GM19395 (cell line): ENCODE measurements around the gene PLAC8.
A peak's percentile ranks its signal among the peaks of the same experiment; 100 is the strongest.
"Not testable (repeated sequence)": the region's sequence is repeated elsewhere in the genome, so short reads cannot be mapped to it uniquely, and the experiment has no call there.

Experiments used
- ATAC-seq: cut with Tn5 transposase; IDR thresholded peaks from one replicate; pipeline ENCODE4 v1.9.1; 2021; ENCODE audit warnings: mild to moderate bottlenecking, moderate library complexity; ENCODE audit not compliant: unreplicated experiment

Gene PLAC8

DNA sequence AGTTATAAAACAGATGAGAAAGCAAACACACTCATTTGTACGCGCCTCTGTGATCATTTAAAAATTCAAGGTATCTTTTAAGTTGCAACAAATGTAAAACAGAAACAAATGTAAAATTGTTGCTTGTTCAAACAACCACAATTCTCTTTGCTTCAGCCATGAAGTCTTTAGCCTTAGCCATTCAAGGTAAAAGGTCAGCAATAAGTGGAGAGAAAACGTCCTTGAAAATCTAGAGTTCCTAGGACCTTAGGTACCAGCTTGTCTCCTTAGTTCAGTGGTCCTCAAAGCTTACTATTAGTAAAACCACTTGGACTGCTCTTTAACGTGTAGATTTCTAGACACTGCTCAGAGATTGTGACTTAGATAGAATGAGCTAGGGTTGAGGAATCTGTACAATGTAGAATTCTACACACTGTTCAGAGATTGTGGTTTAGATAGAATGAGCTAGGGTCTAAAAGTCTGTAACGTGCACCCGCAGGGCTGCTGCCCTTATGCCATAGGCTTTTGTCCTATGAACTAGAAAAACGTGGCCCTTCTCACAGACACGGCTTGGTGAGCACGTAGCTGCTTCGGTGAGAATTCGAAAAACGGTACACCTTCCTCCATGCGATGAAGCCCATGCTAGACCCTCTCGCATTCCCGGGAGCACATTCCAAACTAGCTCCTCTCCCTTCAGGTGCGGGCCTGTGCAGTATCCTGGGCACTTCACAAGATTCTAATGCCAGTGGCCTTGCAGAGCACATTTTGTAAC, 1.7 kb downstream of the PLAC8 start:
- no peak for ATAC-seq

DNA sequence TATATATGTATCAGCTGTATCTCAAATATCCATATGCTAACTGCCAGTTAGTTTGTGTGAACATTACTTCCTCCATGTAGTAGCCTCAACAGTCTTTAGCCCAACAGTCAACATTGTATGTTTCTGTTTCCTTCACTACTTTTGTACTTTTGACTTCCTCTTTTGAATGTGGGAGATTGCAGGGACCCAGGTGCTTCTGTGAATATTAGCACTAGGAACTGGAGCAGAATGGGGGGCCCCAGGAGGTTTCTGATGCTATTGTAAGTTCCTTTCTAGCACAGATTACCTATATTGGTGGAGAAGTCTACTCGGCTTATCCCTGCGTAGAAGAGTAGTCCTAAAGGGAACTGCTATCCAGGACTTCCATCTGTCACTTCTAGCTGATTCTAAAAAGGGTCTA, 2.3 kb downstream of the PLAC8 start:
- peak; percentile 41 for ATAC-seq

DNA sequence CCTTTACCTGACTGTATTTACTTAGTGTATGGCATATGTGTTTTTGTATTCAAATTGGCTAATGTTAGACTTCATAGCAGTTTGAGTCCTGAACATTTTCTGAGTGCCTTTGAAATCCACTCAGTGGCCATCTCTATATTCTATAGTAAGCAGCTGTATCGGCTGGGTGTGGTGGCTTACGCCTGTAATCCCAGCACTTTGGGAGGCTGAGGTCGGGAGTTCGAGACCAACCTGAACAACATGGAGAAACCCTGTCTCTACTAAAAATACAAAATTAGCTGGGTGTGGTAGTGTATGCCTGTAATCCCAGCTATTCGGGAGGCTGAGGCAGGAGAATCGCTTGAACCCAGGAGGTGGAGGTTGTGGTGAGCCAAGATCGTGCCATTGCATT, 2.8 kb downstream of the PLAC8 start:
- ATAC-seq, result not testable (repeated sequence)

DNA sequence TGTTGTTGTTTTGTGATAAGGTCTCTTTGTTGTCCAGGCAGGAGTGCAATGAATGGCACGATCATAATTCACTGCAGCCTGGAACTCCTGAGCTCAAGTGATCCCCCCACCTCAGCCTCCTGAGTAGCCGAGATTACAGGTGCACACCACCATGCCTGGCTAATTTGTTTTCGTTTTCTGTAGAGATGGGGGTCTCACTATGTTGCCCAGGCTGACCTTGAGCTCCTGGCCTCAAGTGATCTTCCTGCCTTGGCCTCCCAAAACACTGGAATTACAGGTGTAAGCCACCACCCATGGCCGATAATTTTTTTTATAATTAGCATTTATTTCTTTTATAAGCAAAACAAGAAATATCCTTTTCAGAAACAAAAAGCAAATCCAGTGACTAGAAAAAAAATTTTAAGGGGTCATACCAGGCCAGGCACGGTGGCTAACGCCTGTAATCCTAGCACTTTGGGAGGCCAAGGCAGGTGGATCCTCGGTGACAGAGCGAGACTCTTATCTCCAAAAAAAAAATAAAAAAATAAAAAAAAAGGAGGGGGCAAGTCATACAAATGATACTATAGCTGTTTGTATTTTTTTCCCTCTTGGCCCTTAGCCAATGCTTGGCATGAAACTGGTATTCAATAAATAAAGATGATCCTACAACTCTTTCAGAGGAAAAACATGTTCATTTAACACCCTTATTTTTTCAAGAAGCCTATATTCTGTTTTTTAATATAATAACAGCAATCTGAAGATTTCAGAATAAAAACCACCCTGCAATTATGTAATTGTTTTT, 3.4 kb downstream of the PLAC8 start:
- ATAC-seq, result no peak

DNA sequence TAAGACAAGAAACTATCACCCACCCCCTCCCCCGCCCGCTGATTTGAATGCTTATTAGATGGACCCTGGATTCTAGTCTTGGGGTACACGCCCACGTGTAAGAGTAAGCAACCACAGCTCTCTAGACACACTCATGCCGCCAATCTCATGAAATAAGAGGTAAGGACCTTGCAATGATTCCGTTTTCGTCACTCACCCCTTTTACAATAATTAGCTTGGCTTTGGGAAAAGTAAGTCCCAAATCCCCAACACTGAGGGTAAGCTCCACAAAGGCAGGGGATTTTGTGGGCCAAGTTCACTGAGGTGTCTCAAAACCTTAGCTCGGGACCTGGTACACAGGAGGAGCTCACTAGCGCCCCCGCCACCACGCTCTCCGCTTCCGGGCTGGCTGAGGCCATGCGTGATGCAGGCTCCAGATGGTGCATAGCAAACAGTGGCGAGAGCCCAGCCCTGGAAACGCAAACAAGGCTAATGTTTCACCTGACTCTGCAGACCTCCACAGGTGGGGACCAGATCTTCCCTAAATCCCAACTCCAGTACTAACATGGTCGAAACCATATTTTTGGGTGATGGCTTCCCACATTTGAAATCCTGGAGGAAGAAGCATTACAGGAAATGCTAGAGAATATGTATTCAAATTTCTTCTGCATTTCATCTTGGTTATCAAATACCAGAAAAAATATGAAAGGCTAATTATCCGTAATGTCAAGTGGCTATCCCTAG, 4.1 kb downstream of the PLAC8 start:
- peak; percentile 70 for ATAC-seq

DNA sequence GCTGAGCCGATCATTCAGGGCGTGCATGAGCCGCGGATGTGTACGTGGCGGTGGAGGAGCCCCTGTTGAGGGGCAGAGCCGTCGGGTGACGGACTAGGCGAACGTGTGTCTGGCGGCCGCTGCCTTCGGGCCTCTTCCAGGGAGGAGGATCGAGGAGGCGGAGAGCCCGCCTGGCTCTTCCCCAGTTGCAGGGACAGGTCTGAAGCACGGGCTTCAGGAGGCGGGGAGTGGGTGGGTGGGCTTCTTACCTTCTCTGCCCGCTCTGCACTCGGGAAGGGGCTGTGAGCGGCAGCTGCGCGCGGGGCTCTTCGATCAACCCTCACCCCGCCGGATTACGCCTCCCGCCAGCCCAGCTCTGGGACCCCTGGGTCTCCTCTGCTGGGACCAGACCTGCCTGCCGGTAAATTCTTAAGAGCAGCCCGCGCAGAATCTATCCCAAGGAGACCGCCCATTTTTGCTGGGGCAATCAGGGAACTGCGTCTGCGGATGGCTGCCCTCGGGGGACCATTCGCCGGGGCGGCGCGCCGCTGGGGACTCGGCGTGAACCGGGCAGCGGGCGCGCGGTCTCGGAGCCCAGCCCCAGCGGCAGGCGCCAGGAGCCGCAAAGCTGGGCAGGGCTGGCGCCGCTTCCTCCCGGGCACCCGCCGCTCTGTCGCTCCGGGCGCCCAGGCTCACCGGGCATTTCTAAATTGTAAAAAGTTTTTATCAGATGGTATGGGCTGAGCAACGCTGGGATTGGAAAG, 4.9 kb downstream of the PLAC8 start:
- peak; percentile 19 for ATAC-seq

DNA sequence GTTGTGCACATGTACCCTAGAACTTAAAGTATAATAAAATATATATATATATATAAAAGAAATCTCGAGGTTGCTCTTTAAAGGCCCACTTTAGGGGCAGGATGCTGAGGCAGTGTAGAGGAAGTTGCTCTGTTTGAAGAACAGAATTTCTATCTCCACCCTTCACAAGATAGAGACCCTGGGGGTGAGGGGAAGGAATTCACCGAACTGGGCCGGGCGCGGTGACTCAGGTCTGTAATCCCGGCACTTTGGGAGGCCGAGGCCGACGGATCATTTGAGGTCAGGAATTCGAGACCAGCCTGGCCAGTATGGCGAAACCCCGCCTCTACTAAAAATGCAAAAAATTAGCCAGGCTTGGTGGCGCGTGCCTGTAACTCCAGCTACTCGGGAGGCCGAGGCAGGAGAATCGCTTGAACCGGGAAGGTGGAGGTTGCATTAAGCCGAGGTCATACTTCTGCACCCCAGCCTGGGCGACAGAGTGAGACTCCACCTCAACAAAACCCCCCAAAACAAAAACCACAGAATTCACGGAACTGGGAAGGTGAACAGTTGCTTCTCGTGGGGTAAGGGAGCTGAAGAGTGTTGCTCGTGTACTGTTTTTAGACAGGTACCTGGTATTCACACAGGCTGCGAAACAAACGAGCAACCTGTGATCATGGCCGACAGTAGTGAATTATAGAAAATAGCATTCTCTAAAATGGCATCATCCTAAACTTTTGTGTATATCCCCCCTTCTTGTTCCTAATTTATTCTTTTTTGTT, 6.2 kb downstream of the PLAC8 start:
- ATAC-seq, result no peak

DNA sequence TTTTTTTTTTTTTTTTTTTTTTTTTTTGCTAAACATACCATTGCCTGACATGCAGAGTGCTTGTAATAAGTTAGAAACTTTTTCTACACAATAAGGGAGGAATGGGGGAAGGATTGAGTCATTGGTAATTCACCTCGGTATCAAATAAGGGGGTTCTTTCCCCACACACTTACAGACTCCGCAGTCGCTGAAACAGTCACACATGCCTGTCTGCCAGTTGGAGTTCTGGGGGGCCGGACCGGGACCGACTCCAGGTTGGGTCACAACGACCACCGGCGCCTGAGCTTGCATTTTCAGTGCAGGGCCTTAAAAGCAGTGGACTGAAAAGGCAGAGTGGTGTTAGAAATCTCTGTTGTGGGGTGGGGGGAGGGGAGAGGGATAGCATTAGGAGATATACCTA, 6.9 kb downstream of the PLAC8 start:
- no peak for ATAC-seq

DNA sequence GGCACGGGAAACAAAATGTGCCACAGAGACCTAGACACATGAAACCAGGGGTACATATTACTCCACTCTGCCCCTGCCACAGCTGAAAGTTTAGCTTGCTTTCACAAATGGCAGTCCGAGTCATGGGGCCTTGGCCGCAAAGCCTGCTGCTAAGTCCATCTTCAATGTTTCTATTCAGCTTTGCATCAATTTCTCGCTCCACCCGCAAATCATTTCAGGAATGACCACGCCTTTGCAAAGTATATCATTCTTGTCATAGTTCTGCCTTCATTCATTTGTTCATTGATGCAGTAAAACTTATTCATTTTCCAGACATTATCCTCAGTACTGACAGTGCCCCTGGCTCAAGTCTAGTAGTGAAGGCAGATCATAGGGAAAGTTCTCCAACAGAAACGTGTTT, 9.5 kb downstream of the PLAC8 start:
- ATAC-seq, result no peak

DNA sequence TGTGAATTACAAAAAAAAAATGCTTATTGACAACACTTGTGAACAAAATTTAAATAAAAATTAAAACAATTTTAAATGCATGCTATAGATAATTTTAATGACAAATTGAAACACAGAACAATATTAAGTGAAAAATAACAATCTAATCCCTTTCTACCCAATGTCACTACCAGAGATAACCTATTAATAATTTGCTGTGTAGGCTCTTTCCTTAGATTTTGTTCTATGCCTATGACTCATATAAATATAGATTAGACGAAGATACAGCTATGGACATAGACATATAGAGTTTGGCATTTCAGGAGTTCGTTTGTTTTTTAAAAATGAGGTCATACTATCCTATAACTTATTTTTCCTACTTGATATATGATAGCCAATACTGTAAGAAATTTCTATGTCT, 18.1 kb downstream of the PLAC8 start:
- no peak for ATAC-seq

DNA sequence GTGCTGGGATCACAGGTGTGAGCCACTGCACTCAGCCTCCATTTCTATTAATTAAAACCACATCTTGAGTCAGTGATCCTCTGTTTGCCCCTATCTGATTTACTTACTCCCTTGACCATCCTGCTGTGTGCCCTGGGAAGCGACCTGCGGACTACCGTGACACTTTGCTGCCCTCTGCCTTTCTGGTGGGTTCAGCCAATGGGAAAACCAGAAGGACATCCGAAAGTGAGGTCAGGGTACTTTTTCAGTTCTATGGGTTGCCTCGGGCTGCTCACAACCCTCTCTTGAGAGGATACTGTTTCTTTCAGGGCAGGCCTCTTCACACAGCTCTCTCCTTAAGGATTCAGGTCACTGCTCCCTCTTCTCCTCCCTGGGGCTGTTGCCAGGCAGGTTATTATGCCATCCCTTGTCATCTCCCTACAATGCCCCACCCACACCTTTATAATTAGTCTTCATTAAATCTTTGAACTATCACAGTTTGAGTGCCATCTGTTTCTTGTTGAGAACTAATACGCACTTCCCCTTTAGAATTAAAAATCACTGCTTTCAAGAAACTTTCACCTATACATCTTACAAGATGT, 21.4 kb downstream of the PLAC8 start:
- ATAC-seq, result no peak

DNA sequence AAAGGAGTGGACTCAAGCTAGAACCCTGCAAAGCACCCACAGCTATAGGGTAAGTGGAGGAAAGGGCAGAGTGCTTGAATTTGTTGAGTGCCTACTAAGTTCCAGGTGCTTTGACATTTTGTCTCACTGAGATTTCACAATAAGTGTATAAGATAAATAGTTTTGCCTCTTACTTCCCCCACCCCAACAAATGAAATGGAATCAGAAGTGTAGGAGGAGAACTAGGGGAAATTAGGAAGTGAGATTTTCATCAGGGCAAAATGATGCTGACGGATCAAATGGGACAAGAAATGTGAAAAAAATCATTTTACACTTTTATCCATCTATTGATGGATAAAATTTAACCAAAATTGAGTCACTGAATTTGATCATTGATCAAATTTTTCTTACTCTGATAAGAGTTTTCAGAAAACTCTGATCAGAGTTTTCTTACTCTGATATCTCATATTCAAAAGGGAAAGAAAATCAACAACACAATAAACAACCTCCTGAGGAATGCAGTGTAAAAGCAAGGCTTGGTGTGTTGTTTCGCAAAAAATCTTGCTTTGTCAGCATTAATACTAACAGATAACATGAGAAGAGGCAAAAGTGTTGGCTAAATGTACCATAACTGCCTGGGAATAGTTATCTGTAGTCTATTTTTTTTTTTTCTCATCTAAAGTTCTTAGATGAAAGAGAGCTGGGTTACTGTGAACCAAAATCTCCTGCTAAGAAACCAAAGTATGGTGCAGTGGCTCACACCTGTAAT, 24.9 kb downstream of the PLAC8 start:
- no peak for ATAC-seq

DNA sequence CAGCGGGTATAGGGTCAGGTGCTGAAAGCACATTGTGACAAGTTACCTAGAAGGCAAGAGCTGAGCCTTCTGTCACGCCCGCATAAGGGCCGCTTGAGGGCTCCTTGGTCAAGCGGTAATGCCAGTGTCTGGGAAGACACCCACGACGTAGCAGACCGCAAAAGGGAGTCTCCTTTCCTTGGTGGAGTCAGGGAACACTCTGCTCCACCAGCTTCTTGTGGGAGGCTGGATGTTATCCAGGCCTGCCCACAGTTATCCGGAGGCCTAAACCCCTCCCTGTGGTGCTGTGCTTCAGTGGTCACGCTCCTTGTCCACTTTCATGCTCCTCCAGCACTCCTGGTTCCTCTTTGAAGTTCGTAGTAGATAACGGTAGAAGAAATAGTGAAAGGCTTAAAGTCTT, 29.6 kb downstream of the PLAC8 start:
- ATAC-seq, result not testable (repeated sequence)

DNA sequence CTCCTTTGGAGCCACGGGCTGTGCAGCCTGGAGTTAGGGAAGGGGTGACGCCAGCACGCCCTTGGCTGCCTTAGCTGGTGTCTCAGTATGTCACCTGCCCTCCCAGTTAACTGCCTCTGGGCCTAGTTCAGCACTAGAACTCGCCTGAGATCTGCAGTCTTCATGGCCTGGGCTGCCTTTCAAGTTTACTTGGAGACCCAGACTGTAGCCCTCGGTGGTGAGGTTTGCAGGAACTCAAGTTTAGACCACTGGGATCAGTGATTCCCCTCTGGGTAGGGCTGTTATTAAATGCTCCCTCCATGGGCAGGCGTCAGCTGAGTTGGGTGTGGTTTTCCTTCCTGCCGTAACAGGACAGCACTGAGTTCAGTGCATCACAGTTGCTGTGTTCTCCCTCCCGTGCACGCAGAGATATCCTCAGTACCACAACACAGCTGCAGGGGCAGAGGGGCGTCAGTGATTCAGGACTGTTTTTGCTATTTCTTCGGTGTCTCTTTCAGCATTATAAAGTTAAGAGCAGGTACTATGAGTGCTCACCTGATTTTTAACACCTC, 30.5 kb downstream of the PLAC8 start:
- ATAC-seq, result peak; percentile 67

DNA sequence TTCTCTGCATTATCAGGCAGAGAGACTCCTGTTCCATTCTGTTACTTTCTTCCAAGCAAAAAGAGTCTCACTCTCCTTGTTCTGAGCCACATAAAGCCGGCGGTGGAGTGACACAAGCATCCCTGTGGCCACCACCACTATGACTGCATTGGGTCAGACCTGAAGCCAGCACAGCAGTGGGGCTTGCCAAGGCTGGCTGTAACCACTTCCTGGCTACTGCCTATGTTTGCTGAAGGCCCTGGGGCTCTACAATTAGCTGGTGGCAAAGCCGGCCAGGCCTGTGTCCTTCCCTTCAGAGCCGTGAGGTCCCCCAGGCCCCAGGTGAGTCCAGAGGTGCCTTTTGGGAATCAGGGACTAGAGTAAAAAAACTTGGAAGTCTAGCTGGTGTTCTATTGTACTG, 31.8 kb downstream of the PLAC8 start:
- no peak for ATAC-seq

DNA sequence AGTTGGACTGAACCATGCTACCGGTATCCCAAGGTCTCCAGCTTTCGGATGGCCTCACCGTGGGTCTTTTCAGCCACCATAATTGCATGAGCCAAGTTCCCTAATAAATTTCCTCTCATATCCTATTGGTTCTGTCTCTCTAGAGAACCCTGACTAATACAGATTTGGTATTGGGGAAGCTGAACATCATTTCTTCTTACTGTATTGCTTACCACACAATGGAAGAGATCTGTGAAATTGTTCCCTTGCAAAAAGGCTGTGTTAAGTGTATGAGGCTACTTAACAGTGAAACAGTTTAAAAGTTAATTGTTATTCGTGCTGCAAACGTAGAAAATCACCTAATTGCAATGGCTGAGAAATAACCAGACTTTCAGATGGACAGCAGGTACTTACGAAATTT, 34.0 kb downstream of the PLAC8 start:
- no peak for ATAC-seq

DNA sequence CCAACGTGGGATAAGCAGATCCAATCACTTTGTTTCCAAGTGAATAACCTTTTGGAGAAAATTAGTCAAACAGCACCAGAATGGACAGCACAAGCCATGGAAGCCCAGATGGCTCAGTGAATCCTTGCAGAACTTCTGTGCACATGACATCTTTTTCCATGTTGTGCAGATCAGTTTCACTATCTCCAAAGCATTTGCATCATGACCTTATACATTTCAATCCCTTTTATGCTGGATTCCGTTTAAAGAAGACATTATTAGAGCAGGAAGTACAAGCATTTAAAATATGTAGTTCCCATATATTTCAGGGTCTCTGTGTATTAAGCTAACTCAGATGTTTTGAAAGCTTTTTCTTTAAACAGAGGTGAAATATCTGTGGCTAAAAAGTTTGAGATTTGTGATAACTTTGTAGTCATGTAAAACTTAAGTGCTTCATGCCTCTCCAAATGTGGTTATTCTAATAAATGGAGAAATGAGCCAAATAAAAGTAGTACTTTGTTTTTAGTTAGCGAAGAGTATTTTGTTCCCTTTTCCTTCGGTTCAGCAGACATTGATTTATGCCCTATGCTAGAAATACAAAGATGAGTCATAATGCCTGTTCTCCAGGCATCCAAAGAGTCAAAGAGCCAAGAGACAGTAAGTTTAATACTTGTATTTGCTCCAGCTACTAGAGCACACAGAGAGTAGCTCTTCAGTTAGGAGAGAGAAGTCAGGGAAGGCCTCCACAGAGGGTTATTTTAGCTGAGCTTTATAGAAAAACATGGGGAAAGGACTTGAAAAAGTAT, 39.0 kb downstream of the PLAC8 start:
- no peak for ATAC-seq

DNA sequence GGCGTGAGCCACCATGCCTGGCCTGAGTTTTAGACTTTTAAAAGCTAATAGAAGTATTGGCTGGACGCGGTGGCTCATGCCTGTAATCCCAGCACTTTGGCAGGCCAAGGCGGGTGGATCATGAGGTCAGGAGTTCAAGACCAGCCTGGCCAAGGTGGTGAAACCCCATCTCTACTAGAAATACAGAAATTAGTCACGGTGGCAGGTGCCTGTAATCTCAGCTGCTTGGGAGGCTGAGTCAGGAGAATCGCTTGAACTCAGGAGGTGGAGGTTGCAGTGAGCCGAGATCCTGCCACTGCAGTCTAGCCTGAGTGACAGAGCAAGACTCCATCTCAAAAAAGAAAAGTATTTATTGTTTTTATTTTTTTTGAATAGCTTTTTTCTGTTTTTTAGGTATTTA, 39.7 kb downstream of the PLAC8 start:
- not testable (repeated sequence) for ATAC-seq
